GM03348 (cell line): ENCODE measurements around the gene PIP5K1A.
A peak's percentile ranks its signal among the peaks of the same experiment; 100 is the strongest.
"Not testable (repeated sequence)": the region's sequence is repeated elsewhere in the genome, so short reads cannot be mapped to it uniquely, and the experiment has no call there.

ENCODE experiments used
- DNase-seq: peaks from one replicate; pipeline ENCODE4 v3.0.0; 2012; ENCODE audit warnings: low spot score

PIP5K1A gene

GRCh38 chr1:151192047-151192446 lies 6.3 kb upstream of the PIP5K1A start:
- no peak for DNase-seq

GRCh38 chr1:151193304-151193703 lies 5.0 kb upstream of the PIP5K1A start:
- no peak for DNase-seq

DNA sequence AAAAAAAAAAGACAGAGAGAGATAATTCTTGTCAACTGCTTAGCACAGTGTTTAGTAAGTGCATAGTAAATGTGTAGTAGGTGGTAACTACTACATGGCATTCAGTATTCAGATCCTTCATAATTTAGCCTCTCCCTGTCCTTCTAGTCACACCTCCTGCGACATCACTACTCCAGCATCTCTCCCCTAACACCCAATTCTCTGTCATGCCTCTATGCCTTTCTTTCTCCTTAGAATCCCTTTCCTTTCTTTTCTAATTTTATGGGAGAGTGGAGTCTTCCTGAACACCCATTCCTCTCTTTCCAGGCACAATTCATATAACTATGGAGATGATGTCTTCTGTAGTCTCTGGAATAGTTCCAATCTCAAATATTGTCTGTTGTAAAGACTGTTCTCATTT lies 4.5 kb upstream of the PIP5K1A start:
- no peak for DNase-seq

- peak; percentile 91 for DNase-seq
Measured at GRCh38 chr1:151194894-151195594, 3.3 kb upstream of the PIP5K1A start.

- DNase-seq = peak; percentile 76
Measured at GRCh38 chr1:151196292-151196800, 2.0 kb upstream of the PIP5K1A start.

DNA sequence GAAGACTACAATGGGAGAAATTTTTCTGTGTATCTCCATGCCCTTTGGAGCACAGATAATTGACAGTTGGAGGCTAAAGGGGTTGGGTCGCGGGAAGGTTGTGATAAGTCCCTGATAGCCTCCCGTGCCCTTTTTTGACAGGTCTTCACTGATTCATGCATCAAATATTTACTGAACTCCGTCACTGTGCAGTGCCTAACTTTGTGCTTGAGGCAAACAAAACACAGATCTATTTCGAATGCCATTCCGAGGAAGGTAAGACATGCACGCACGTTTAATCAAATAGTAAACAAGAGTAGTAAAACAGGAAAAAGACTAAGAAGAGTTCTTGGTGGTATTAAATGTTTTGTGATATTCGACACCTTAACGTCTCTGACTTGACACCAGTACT lies 494 bp upstream of the PIP5K1A start:
- DNase-seq = no peak

DNA sequence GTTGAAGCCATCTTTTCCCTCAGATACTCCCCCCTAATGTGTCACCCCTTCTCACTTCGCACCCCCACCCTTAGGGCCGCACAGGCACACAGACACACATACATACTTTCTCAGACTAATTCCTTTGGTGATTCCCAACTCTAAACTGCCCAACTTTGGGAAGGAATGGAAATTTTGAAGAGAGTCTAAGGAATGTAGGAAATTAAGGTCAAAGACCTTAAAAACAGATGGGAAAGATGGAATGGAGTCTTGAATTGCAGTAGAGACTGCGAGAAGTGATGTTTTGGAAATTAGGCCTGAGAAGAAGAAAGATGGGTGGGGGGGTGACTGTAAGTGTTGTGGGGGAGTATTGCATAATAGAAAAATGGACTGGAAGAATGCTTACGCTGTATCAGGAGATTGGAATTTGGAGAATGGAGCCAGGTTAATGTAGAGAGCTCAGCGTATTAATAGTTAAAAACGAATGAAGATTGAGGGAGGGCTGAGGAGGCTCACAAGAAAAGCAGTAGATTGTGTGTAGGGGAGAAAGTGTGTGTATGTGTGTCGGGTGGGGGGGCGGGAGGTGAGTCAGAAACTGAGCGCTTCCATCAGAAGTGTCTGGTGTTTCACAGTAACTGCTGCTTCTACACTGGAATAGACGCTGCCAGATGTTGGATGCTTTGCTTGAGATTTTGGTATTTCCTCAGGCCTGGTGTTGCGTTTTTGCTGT lies 1.7 kb downstream of the PIP5K1A start:
- DNase-seq = peak; percentile 77

GRCh38 chr1:151205381-151205965 lies 7.1 kb downstream of the PIP5K1A start:
- not testable (repeated sequence) for DNase-seq

GRCh38 chr1:151210830-151211229 lies 12.5 kb downstream of the PIP5K1A start:
- peak; percentile 20 for DNase-seq

DNA sequence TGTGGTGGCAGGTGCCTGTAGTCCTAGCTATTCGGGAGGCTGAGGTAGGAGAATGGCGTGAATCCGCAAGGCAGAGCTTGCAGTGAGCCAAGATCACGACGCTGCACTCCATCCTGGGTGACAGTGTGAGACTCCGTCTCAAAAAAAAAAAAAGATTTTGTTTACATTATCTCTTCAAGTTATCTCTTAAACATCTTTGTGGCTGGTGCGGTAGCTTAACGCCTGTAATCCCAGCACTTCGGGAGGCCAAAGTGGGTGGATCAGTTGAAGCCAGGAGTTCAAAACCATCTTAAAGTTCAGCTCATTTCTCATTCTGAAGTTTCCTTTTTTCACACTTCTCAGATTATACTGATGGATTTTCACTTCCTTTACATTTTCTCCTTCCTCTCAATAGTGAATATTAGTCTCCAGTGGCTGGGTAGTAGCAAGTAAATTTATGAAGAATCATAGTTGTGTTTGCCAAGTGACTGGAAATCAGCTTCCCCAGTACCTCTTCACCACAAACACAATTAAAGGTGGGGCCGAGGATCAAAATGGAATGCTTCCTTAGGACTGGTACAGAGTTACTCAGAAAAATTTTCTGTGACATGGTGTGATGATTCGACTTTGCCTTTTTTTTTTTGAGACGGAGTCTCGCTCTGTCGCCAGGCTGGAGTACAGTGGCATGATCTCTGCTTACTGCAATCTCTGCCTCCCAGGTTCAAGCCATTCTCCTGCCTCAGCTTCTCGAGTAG lies 13.8 kb downstream of the PIP5K1A start:
- DNase-seq = no peak

DNA sequence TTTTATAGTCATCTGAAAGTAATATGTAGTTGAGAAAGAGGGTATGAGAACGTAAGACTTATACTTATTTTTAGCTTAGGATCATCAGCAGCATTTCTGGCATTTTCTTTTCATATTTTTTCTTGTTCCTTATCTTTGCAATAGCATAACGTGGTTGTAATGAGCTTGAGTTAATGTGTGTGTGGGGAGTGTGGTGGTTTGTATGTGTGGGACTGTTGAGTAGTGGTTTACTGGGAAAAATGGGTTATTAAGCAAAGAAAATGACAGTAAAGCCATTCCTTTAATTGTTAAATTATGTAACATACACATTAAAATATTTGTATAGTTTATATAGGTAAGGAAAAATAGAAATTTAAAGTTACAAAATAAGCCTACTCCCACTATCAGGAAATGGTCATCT lies 15.2 kb downstream of the PIP5K1A start:
- no peak for DNase-seq

- no peak for DNase-seq
Measured at GRCh38 chr1:151221616-151222015, 23.3 kb downstream of the PIP5K1A start.

GRCh38 chr1:151222130-151222529 lies 23.8 kb downstream of the PIP5K1A start:
- DNase-seq = no peak

GRCh38 chr1:151235235-151235634 lies 36.9 kb downstream of the PIP5K1A start:
- no peak for DNase-seq

GRCh38 chr1:151237678-151238466 lies 39.5 kb downstream of the PIP5K1A start:
- no peak for DNase-seq

DNA sequence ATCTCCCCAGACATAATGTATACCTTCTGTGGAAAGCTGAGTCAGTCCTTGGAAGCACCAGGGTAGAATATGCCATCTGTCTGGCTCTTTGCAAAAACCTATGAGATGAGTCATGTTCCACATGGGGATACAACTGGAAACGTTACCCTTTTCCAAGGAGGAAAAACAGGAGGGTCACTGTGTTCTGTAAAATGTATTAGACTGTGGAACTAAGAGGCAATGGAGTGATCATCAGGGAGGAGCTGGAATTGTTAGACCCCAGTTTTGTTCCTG lies 40.1 kb downstream of the PIP5K1A start:
- peak; percentile 88 for DNase-seq

- DNase-seq = no peak
Measured at GRCh38 chr1:151242442-151242841, 44.1 kb downstream of the PIP5K1A start.

- DNase-seq = no peak
Measured at GRCh38 chr1:151243683-151244216, 45.4 kb downstream of the PIP5K1A start.

DNA sequence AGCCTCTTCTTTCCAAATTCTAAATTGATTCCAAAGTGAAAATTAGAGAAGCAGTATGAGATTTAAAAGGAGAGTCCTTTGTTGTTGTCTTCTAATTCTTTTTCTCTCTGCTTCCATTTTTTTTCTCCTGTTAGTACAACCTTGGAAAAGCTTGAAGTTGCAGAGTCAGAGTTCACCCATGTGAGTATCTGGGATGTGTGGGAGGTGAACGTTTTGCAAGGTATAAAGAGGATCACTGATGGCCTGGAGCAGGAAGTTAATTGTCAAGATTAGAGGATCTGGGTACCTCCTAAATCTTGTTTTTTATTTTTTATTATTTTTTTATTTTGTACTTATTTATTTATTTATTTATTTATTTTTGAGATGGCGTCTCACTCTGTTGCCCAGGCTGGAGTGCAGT lies 48.4 kb downstream of the PIP5K1A start:
- no peak for DNase-seq

DNA sequence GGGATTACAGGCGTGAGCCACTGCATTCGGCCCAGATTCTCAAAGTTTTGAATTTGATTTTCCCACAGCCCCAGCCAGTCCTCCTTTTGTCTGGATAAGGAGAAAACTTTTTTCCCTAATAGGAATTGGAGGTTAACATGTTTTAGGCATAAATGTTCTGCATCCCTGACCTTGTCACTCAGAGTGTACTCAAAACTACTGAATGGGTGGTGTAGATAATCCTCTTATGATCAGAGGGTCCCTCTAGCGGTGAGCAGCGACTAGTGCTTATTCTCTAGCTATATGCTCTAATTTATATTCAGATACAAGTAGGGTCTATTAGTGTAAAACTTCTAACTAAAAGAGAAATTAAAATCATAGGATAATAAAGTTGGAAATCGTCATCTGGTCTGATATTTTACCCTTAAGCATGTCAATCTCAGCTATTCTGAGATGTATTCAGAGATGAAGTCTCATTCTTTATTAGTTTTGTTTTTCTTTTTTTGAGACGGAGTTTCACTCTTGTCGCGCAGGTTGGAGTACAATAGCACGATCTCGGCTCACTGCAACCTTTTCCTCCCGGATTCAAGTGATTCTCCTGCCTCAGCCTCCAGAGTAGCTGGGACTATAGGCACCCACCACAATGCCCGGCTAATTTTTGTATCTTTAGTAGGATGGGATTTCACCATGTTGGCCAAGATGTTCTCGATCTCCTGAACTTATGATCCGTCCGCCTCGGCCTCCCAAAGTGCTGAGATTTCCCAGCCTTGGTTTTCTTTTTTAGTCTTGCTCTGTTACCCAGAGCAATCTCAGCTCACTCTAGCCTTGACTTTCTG lies 53.5 kb downstream of the PIP5K1A start:
- peak; percentile 78 for DNase-seq
